ENCODE data around the gene GRB10.

- TF ChIP-seq, protein P1, sequence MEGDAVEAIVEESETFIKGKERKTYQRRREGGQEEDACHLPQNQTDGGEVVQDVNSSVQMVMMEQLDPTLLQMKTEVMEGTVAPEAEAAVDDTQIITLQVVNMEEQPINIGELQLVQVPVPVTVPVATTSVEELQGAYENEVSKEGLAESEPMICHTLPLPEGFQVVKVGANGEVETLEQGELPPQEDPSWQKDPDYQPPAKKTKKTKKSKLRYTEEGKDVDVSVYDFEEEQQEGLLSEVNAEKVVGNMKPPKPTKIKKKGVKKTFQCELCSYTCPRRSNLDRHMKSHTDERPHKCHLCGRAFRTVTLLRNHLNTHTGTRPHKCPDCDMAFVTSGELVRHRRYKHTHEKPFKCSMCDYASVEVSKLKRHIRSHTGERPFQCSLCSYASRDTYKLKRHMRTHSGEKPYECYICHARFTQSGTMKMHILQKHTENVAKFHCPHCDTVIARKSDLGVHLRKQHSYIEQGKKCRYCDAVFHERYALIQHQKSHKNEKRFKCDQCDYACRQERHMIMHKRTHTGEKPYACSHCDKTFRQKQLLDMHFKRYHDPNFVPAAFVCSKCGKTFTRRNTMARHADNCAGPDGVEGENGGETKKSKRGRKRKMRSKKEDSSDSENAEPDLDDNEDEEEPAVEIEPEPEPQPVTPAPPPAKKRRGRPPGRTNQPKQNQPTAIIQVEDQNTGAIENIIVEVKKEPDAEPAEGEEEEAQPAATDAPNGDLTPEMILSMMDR (IDR thresholded peaks at IDR 0.05): no peak
- TF ChIP-seq ZFX (IDR thresholded peaks at IDR 0.05; ENCODE audit: borderline replicate concordance): no peak
Observed at GRCh38 chr7:50714857-50715256, 67.8 kb downstream of the GRB10 start.
